ENCODE measurements around the gene GRXCR2. TPM values are rescaled to one million over a fixed set of nuclear protein-coding genes. Genes with fewer than 3 reads are reported as not detected.

GRXCR2 gene, protein sequence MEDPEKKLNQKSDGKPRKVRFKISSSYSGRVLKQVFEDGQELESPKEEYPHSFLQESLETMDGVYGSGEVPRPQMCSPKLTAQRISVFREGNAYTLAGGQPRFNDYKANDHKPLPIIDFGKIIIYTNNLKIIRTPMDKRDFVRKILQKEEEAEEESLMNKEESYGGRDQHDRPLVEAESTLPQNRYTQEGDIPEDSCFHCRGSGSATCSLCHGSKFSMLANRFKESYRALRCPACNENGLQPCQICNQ
- not detected in 2 replicates for total RNA-seq

DNA sequence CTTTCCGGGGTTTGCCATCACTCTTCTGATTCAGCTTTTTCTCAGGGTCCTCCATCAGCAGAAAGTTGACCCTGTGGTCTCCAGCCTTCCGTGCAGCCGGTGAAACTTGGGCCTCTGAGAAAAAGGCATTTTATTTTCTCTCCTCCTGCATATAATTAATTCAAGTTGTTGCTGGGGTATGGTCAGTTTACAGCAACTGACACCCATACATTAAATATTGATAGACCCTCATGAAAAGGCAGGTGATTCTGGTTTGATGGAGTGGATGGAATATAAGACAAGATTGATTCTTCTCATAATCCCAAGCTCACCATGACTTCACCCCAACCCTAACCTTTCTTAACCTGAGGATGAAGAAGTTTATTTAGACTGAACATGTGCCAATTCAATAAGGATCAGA is at the start of gene GRXCR2:
GRXCR2 (minus strand) TSS at position 101 of the 400 bp plus-strand sequence; CDS start at position 55, 46 bp downstream.

GRCh38 chr5:145834917-145835847 is 37.6 kb downstream of the GRXCR2 start, which contains the start of gene PRELID2:
Gene PRELID2, minus strand, starts transcription at chr5:145835342. Its CDS starts 91 bp downstream, at chr5:145835251.

Other genes with a start within 250 kb of the GRXCR2 start
- 8.9 and 21.4 TPM in 2 replicates for gene PRELID2, start 37.7 kb downstream of the GRXCR2 start, total RNA-seq
- gene SH3RF2, start 63.6 kb upstream of the GRXCR2 start, total RNA-seq = 14.4 and 32.2 TPM in 2 replicates
- 0.14 TPM in 1 of 2 replicates, not detected in the other for gene PLAC8L1, start 232.6 kb upstream of the GRXCR2 start, total RNA-seq